Stomach (tissue), 9 donors: Measurements from ENCODE around the gene IFNA13. TPM values are rescaled to one million over a fixed set of nuclear protein-coding genes. Genes with fewer than 3 reads are reported as not detected.

Experiments
- DNase-seq, 2 donors: peaks; one replicate each; pipeline versions ENCODE4 v3.0.0 to v3.0.0-alpha.2; 2013 to 2019
- H3K27ac ChIP-seq, 5 donors: fragments of 200-600 bp in 4 of 5; sonication (generic) in 4 of 5; one replicate each; pipeline ENCODE4 v1.5.1; 2013 to 2019; ENCODE audit warnings: mild to moderate bottlenecking in 1 of 5, moderate library complexity in 1 of 5
- H3K27me3 ChIP-seq, 3 donors: fragments of 200-600 bp; sonication (generic); one replicate each; pipeline ENCODE4 v1.5.1; 2017 to 2019; ENCODE audit warnings: mixed run types in 1 of 3
- H3K36me3 ChIP-seq, 4 donors: fragments of 200-600 bp; sonication (generic); 1 replicate in 3 of 4; 2 replicates in 1 of 4; pipeline ENCODE4 v1.5.1; 2016 to 2019
- H3K4me1 ChIP-seq, 4 donors: fragments of 200-600 bp; sonication (generic); one replicate each; pipeline ENCODE4 v1.5.1; 2016 to 2019
- H3K4me3 ChIP-seq, 4 donors: fragments of 200-600 bp; sonication (generic) in 3 of 4; one replicate each; pipeline ENCODE4 v1.5.1; 2016 to 2019; ENCODE audit warnings: mild to moderate bottlenecking in 1 of 4
- H3K9me3 ChIP-seq, 4 donors: fragments of 200-600 bp; sonication (generic); one replicate each; pipeline ENCODE4 v1.5.1; 2016 to 2019
- CTCF ChIP-seq, 7 experiments: fragments of 450-650 bp in 4 of 7; fragments of 200-600 bp in 3 of 7; sonication (generic) in 3 of 7; IDR thresholded peaks; one replicate each; pipeline ENCODE4 v1.5.1; 2016 to 2019; ENCODE audit warnings: antibody characterized with exemption in 7 of 7, control low read depth in 2 of 7, mild to moderate bottlenecking in 1 of 7
- EP300 ChIP-seq: sonication (generic); formaldehyde crosslinking; IDR thresholded peaks from one replicate; pipeline ENCODE4 v1.6.1; 2017; ENCODE audit warnings: antibody characterized with exemption
- POLR2A ChIP-seq, 4 donors: fragments of 450-650 bp; IDR thresholded peaks; one replicate each; pipeline ENCODE4 v1.6.1; 2016; ENCODE audit warnings: antibody characterized with exemption in 4 of 4, control low read depth in 2 of 4, mild to moderate bottlenecking in 1 of 4, moderate library complexity in 1 of 4
- POLR2AphosphoS5 ChIP-seq, 3 donors: sonication (generic); formaldehyde crosslinking; IDR thresholded peaks; one replicate each; pipeline ENCODE4 v1.6.1; 2016; ENCODE audit warnings: antibody characterized with exemption in 3 of 3
- WGBS, 5 donors: extraction: QIAGEN DNeasy Blood & Tissue Kit in 3 of 5; methylation state at CpG; one replicate each; pipeline versions ENCODE4 v1.1.5 to v1.1.7; 2013 to 2018; 5-methylcytosine and 5-hydroxymethylcytosine counted together
- intact Hi-C: fragments of 100-400 bp; cut with DNase I; formaldehyde crosslinking; loops from one replicate; pipeline ENCODE4 v1.15.1; 2023; ENCODE audit warnings: low total_unique reads
- polyA plus RNA-seq, 3 donors: library from polyadenylated mRNA; stranded (reverse); fragments of 200-250 nt; gene quantifications; one replicate each; pipeline ENCODE4 v1.2.3, GENCODE V29; 2013
- total RNA-seq, 5 donors: library from RNA; depleted of rRNA; stranded (reverse); fragments of >200 nt; gene quantifications; one replicate each; pipeline versions ENCODE4 v1.1.0 to v1.2.3, GENCODE V29; 2014 to 2016
- donor health status: healthy with polysubstance abuse.
- donor health status: Bipolar disorder and iron deficiency.
- donor health status: healthy.

IFNA13 gene
- total and polyA plus RNA-seq, 8 donors: not detected

GRCh38 chr9:21395778-21396717, 28.2 kb upstream of the IFNA13 start:
- Histone ChIP-seq H3K4me3 (peak overlapping the region; percentile 39 to 63 (median 56)), H3K27me3 (peaks cover 0 to 87% (median 22%) of the 10 kb centered on the region in 3 donors), H3K4me1 (peaks cover 0 to 10% (median 9%) of the 10 kb centered on the region in 4 donors), H3K27ac (no peak overlapping the region), H3K9me3 (no peaks in the 10 kb centered on the region), H3K36me3 (no peaks in the 10 kb centered on the region)
- intact Hi-C loops: loop anchor here (10.0 kb wide), 1 partner anchor 71 kb away; no protein-coding TSS in a partner anchor
- TF ChIP-seq CTCF (IDR thresholded peaks at IDR 0.05): peak in 5 of 7 experiments; percentile 42 to 68 (median 65)
- no peak for TF ChIP-seq EP300
- WGBS, 5 donors: 7 to 8% (median 7%) methylated on average over 31 to 40 of the region's 40 CpGs
- DNase-seq: peak; percentile 51 to 77

GRCh38 chr9:21392270-21392669, 24.4 kb upstream of the IFNA13 start:
- peaks cover 0 to 10% (median 9%) of the 10 kb centered on the region in 4 donors for H3K4me1 ChIP-seq
- 70 to 86% (median 76%) methylated on average over 6 of the region's 6 CpGs for WGBS, 5 donors
- H3K4me3 ChIP-seq: no peak overlapping the region
- H3K9me3 ChIP-seq: no peaks in the 10 kb centered on the region
- no peak overlapping the region for H3K27ac ChIP-seq
- TF ChIP-seq EP300: no peak
- peak in 3 of 7 experiments; percentile 14 to 32 (median 21) for TF ChIP-seq CTCF (IDR thresholded peaks at IDR 0.05)
- no peaks in the 10 kb centered on the region for H3K36me3 ChIP-seq
- peaks cover 0 to 75% (median 15%) of the 10 kb centered on the region in 3 donors for H3K27me3 ChIP-seq
- intact Hi-C loops: loop anchor here (10.0 kb wide), 1 partner anchor 67 kb away; no protein-coding TSS in a partner anchor
- peak in 1 of 2 donors; percentile 14 for DNase-seq

- H3K36me3 ChIP-seq: no peaks in the 10 kb centered on the region
- intact Hi-C loops: no loop called here
- peaks cover 0 to 11% (median 0%) of the 10 kb centered on the region in 4 donors for H3K4me1 ChIP-seq
- no peak within 1 kb of the TSS for H3K27ac ChIP-seq
- no peak for TF ChIP-seq POLR2A (IDR thresholded peaks at IDR 0.05)
- no peak for TF ChIP-seq POLR2AphosphoS5 (IDR thresholded peaks at IDR 0.05)
- no peak for TF ChIP-seq EP300
- TF ChIP-seq CTCF (IDR thresholded peaks at IDR 0.05): no peak
- no peak for DNase-seq
- H3K4me3 ChIP-seq: no peak within 1 kb of the TSS
- no peaks in the 10 kb centered on the region for H3K9me3 ChIP-seq
- peaks cover 0 to 46% (median 6%) of the 10 kb centered on the region in 3 donors for H3K27me3 ChIP-seq
- WGBS, 5 donors: 51 to 64% (median 57%) methylated on average over 1 of the region's 1 CpG
Observed at GRCh38 chr9:21385131-21385670, 17.3 kb upstream of the IFNA13 start, which contains the start of gene IFNA2. IFNA2 (minus strand) TSS chr9:21385398; CDS start chr9:21385329, 69 bp downstream.

- Histone ChIP-seq H3K4me3 (no peak overlapping the region), H3K9me3 (no peaks in the 10 kb centered on the region), H3K27me3 (peaks cover 0 to 46% (median 6%) of the 10 kb centered on the region in 3 donors), H3K27ac (no peak overlapping the region), H3K4me1 (peaks cover 0 to 11% (median 0%) of the 10 kb centered on the region in 4 donors), H3K36me3 (no peaks in the 10 kb centered on the region)
- WGBS, 5 donors: 37 to 51% (median 47%) methylated on average over 4 of the region's 4 CpGs
- intact Hi-C loops: no loop called here
- TF ChIP-seq CTCF (IDR thresholded peaks at IDR 0.05) (no peak), POLR2AphosphoS5 (IDR thresholded peaks at IDR 0.05) (no peak), POLR2A (IDR thresholded peaks at IDR 0.05) (no peak), EP300 (no peak)
- no peak for DNase-seq
Observed at GRCh38 chr9:21383627-21384026, 15.8 kb upstream of the IFNA13 start.
